HepG2 (cell line): ENCODE results near the gene ARID1A. TPM values are rescaled to one million over a fixed set of nuclear protein-coding genes. Genes with fewer than 3 reads are reported as not detected.

Experiments
- ATF4 ChIP-seq, 2 experiments: fragments of 450-650 bp in 1 of 2; sonication (generic) in 1 of 2; formaldehyde crosslinking; IDR thresholded peaks; 2 replicates each; pipeline versions ENCODE4 v1.5.0 to v1.8.0; 2020 to 2022; ENCODE audit warnings: mild to moderate bottlenecking in 1 of 2, missing genetic modification reagents in 1 of 2
- ATRX ChIP-seq: sonication (generic); formaldehyde crosslinking; IDR thresholded peaks from 2 replicates; pipeline ENCODE4 v1.4.0; 2020; ENCODE audit warnings: missing genetic modification reagents, borderline replicate concordance
- DZIP1 ChIP-seq: sonication (generic); formaldehyde crosslinking; IDR thresholded peaks from 2 replicates; pipeline ENCODE4 v1.5.0; 2020; ENCODE audit warnings: mild to moderate bottlenecking, missing genetic modification reagents
- KMT2B ChIP-seq: IDR thresholded peaks from 2 replicates; pipeline ENCODE4 v1.6.1; 2016; ENCODE audit warnings: missing genetic modification reagents, missing compliant biosample characterization
- MXD1 ChIP-seq: sonication (generic); formaldehyde crosslinking; IDR thresholded peaks from 2 replicates; pipeline ENCODE4 v1.4.0; 2020; ENCODE audit warnings: mild to moderate bottlenecking, missing genetic modification reagents
- MXI1 ChIP-seq: IDR thresholded peaks from 3 replicates; pipeline ENCODE4 v1.6.1; 2012; ENCODE audit warnings: low read depth, low read length, inconsistent platforms, borderline replicate concordance
- SIN3A ChIP-seq: IDR thresholded peaks from 2 replicates; pipeline ENCODE4 v1.6.1; 2011; ENCODE audit warnings: low read depth, mild to moderate bottlenecking, control low read depth, low read length, borderline replicate concordance
- SMAD1 ChIP-seq: sonication (generic); formaldehyde crosslinking; IDR thresholded peaks from 2 replicates; pipeline ENCODE4 v1.4.0; 2020; ENCODE audit warnings: missing genetic modification reagents, low read depth, mild to moderate bottlenecking, borderline replicate concordance
- SP2 ChIP-seq: sonication (generic); formaldehyde crosslinking; IDR thresholded peaks from 2 replicates; pipeline ENCODE4 v1.5.1; 2020; ENCODE audit warnings: mild to moderate bottlenecking, missing genetic modification reagents
- SRF ChIP-seq: IDR thresholded peaks from 2 replicates; pipeline ENCODE4 v1.6.1; 2011; ENCODE audit warnings: mild to moderate bottlenecking, low read depth, low read length, moderate library complexity
- TRAFD1 ChIP-seq: sonication (generic); formaldehyde crosslinking; IDR thresholded peaks from 2 replicates; pipeline ENCODE4 v1.5.1; 2020; ENCODE audit warnings: missing genetic modification reagents, mild to moderate bottlenecking, borderline replicate concordance
- XBP1 ChIP-seq: sonication (generic); formaldehyde crosslinking; IDR thresholded peaks from 2 replicates; pipeline ENCODE4 v1.5.0; 2020; ENCODE audit warnings: missing genetic modification reagents
- ZC3H13 ChIP-seq: sonication (generic); formaldehyde crosslinking; IDR thresholded peaks from 2 replicates; pipeline ENCODE4 v1.8.1; 2023; ENCODE audit warnings: mild to moderate bottlenecking, missing genetic modification reagents, moderate library complexity
- ZNF20 ChIP-seq: sonication (generic); formaldehyde crosslinking; IDR thresholded peaks from 2 replicates; pipeline ENCODE4 v1.4.0; 2020; ENCODE audit warnings: mild to moderate bottlenecking, moderate library complexity, missing genetic modification reagents
- ZNF256 ChIP-seq: sonication (generic); formaldehyde crosslinking; conservative IDR thresholded peaks from 2 replicates; pipeline ENCODE4 v1.4.0; 2020; ENCODE audit warnings: missing genetic modification reagents
- ZNF615 ChIP-seq: sonication (generic); formaldehyde crosslinking; IDR thresholded peaks from 2 replicates; pipeline ENCODE4 v1.5.0; 2020; ENCODE audit warnings: mild to moderate bottlenecking, missing genetic modification reagents, borderline replicate concordance
- ZNF788 ChIP-seq: sonication (generic); formaldehyde crosslinking; IDR thresholded peaks from 2 replicates; pipeline ENCODE4 v1.5.0; 2020; ENCODE audit warnings: mild to moderate bottlenecking, missing genetic modification reagents, borderline replicate concordance
- polyA plus RNA-seq, 8 experiments: library from polyadenylated mRNA; depleted of rRNA in 3 of 8; stranded (reverse) in 7 of 8; unstranded in 1 of 8; fragments of >200 nt; fragmentation: Illumina TruSeq in 4 of 8; extraction: Trizol in 4 of 8; gene quantifications; 2 replicates each; pipeline versions ENCODE4 v1.2.1 to v1.2.3, GENCODE V29; 2011 to 2016; ENCODE audit warnings: low read depth in 4 of 8, missing spikeins in 1 of 8, mixed read lengths in 1 of 8; ENCODE audit not compliant: insufficient read depth in 1 of 8
- total RNA-seq, 5 experiments: library from RNA; depleted of rRNA; stranded (reverse); fragments of >200 nt; fragmentation: Illumina TruSeq; extraction: Trizol; gene quantifications; 2 replicates each; pipeline ENCODE4 v1.2.3, GENCODE V29; 2016; ENCODE audit warnings: low read depth in 1 of 5
- TF ChIP-seq, protein P1 (sequence below): sonication (generic); formaldehyde crosslinking; IDR thresholded peaks from 2 replicates; pipeline ENCODE4 v1.5.1; 2020; ENCODE audit warnings: mild to moderate bottlenecking, missing genetic modification reagents, moderate library complexity

Gene ARID1A
- total and polyA plus RNA-seq, 2 of the 13 experiments (the other 11 are each of a cell fraction or from before 2014, with no cell fraction given) = 11.9 to 15.9 TPM

GRCh38 chr1:26784023-26784871 is 88.4 kb downstream of the ARID1A start (continued):
- TF ChIP-seq TRAFD1 (CRISPR knock-in tag) (no peak), MXI1 (peak; percentile 42; the same call in 1 of the 3 replicates), ZNF615 (CRISPR knock-in tag) (peak; percentile 57; the same call in 1 of the 2 replicates), SIN3A (peak; percentile 74; the same call in 1 of the 2 replicates), SP2 (CRISPR knock-in tag) (no peak), ZNF20 (CRISPR knock-in tag) (no peak), ATF4 (CRISPR knock-in tag; IDR thresholded peaks at IDR 0.05) (peak in 1 of 2 experiments; percentile 57; a peak in 2 of 4 replicates), KMT2B (no peak), ZNF788 (CRISPR knock-in tag) (peak; percentile 69; the same call in 1 of the 2 replicates), MXD1 (no peak), ZNF256 (CRISPR knock-in tag) (no peak), ATRX (no peak), SRF (0 out of 2 replicates have a peak, but pooled peaks have one; percentile 5), DZIP1 (CRISPR knock-in tag) (no peak), ZC3H13 (peak; percentile 85; the same call in 1 of the 2 replicates), XBP1 (CRISPR knock-in tag) (no peak), SMAD1 (CRISPR knock-in tag) (no peak)
- TF ChIP-seq, protein P1, sequence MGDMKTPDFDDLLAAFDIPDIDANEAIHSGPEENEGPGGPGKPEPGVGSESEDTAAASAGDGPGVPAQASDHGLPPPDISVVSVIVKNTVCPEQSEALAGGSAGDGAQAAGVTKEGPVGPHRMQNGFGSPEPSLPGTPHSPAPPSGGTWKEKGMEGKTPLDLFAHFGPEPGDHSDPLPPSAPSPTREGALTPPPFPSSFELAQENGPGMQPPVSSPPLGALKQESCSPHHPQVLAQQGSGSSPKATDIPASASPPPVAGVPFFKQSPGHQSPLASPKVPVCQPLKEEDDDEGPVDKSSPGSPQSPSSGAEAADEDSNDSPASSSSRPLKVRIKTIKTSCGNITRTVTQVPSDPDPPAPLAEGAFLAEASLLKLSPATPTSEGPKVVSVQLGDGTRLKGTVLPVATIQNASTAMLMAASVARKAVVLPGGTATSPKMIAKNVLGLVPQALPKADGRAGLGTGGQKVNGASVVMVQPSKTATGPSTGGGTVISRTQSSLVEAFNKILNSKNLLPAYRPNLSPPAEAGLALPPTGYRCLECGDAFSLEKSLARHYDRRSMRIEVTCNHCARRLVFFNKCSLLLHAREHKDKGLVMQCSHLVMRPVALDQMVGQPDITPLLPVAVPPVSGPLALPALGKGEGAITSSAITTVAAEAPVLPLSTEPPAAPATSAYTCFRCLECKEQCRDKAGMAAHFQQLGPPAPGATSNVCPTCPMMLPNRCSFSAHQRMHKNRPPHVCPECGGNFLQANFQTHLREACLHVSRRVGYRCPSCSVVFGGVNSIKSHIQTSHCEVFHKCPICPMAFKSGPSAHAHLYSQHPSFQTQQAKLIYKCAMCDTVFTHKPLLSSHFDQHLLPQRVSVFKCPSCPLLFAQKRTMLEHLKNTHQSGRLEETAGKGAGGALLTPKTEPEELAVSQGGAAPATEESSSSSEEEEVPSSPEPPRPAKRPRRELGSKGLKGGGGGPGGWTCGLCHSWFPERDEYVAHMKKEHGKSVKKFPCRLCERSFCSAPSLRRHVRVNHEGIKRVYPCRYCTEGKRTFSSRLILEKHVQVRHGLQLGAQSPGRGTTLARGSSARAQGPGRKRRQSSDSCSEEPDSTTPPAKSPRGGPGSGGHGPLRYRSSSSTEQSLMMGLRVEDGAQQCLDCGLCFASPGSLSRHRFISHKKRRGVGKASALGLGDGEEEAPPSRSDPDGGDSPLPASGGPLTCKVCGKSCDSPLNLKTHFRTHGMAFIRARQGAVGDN (CRISPR knock-in tag) = no peak; the same call in 1 of the 2 replicates
